GM18868 (cell line): ENCODE results near the gene MDFIC.

Source experiments
- ATAC-seq: cut with Tn5 transposase; IDR thresholded peaks from one replicate; pipeline ENCODE4 v1.9.1; 2021; ENCODE audit warnings: mild to moderate bottlenecking, moderate library complexity; ENCODE audit not compliant: unreplicated experiment

MDFIC gene

DNA sequence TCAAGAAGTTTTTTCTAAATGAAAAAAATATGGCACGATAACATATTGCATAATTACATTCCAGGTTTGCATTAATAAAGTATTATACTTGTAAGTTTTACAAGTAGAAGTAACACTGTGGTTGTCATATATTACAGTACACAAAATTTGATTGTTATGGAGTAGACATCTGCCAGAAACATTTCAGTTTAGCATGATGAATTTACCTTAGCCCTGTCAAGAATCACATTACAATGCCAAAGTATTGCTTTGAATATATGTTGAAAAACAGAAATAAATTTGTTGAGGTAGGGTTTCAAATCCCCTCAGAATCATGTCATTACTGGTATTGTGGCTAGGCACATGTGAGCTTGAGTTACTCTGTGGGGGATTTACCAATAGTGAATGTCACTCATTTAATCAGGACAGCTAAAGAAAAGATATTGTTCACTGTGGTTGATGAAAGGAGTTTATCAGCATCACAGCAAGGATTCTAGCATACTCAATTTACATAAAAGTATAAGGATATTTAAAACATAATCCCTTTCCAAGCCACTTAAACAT is 112.1 kb downstream of the MDFIC start:
- ATAC-seq, result peak; percentile 68

- no peak for ATAC-seq
These were observed 112.6 kb downstream of the MDFIC start for GRCh38 chr7:115034515-115034914.

DNA sequence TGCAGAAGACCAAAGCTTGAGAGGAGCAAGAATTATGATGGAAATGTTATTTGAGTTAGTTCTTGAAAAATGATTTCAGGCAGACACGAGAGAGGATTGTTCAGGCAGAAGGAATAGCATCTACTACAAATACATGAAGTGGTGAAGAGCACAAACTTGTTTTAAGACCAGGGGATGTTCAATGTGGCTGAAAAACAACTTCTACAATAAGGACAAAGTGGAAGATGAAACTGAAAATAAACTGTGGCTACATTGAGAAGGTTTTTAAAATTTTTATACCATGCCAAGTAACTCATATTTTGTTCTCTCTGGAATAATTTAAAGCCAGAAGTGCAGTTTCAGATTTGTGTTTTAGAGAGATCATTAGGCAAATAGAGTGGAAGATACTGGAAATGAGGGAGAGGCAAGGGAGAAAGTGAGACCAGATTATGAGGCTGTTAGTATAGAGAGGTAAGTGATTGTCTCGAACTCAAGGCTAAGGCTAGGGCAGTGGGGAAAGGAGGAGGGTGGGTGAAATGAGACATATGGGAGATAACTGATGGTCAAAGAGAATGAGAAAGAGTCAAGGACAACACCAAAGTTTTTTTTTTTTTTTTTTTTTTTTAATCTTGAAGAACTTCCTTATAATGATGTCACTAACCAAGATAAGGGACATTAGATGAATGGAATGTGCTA is 115.4 kb downstream of the MDFIC start:
- ATAC-seq, result peak; percentile 35

DNA sequence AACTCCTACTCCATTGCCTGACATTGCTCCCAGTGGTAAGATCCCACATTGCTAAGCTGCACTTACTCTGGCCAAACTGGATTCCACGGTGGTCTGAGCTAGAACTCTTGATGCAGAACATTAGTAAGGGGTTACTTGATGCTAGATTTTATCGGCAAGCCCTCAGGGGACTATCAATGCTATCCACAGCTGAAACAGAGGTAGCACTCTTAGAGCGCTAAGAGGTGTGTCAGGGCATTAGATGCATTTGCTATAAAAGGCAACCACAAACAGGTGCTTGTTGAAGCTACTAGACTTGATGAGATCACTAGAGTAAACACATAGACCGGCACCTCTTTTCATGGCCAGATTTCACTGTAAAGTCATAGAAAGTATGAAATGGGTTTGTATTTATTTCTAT is 116.3 kb downstream of the MDFIC start:
- ATAC-seq, result peak; percentile 75

- no peak for ATAC-seq
These were observed 118.2 kb downstream of the MDFIC start for GRCh38 chr7:115040057-115040456.

- ATAC-seq, result no peak
These were observed 118.6 kb downstream of the MDFIC start for GRCh38 chr7:115040495-115040894.

DNA sequence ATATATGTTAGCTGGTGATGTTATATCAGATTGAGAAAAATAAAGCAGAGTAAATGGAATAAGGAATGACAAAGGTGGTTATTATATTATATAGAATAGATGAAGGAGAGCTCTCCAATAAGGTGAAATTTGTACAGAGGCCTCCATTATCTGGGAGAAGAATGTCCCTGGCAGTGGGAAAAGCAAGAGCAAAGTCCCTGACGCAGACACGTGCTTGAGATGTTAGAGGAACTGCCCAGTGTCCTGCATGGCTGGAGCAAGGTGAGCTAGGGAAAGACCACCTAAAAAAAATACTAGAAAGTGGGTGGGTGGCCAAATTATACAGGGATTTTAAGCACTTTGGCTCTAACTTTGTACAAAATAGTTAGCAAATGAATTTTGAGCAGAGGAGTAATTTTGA is 120.7 kb downstream of the MDFIC start:
- ATAC-seq, result no peak

DNA sequence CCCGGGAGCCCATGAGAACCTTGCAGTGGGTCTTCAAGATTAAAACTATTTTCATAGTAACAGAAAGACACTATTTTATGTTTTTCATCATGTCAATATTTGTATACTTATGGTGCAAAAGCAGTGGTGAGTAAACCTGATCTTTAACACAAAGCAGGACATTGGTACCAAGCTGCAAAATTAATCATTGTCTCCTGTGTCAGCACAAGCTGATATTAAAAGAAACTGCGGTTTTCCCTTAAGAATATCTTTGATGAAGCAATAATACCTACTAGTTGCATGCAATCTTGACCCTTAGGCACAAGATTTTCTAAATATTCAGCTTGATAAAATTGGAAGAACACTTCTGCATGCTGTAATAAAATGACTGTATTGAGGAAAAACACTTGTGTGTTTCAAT is 121.7 kb downstream of the MDFIC start:
- ATAC-seq, result no peak

DNA sequence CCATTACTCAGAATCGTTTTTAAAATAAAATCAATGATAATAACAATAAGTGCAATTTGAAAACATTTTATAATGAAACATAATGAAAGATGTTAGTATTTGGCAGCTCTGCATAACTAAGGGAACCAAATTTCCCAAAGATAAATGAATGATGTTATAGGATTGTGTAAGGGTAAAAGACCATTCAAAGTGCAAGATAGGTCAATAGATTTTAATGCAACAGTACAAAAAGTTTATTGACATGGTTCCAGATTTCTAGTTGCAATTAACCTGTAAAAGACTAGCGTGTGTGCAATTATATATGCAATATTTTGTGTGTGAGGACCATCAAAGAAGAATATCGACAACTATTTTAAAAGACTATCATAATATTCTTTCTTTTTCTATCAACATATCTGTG is 122.3 kb downstream of the MDFIC start:
- no peak for ATAC-seq

DNA sequence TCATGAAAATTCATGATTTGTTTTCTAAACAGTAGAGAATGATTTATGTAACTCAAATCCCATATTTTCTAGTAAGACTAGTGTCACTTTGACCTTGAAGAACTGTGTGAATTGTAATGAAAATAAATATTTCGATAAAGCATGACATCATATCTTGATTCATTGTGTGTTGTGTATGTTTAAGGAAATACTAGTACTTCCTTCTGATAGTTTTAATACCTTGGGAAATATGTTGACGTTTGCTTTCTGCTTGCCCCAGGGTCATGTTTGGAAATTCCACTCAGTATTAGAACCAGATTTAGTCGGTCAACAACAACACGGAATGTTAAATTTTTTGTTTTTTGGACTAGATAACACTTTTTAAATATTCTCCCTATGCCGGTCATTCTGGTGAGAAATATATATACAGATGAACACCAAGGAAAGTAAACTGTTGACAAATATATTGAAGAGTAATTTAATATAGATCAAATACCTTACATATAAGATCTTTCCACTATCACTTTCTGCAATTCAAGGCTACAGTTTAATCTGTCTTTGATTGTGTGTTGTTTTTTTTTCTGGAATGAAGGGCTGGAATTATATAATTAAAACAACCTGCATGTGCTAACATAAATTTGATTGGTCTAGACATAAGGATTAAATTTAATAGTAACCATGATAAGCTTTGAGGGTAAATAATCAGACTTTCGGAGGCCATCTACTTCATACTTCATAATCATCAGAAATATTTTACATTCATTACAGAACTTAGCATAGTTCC is 126.2 kb downstream of the MDFIC start:
- no peak for ATAC-seq

- ATAC-seq, result no peak
These were observed 130.8 kb downstream of the MDFIC start for GRCh38 chr7:115052706-115053105.

DNA sequence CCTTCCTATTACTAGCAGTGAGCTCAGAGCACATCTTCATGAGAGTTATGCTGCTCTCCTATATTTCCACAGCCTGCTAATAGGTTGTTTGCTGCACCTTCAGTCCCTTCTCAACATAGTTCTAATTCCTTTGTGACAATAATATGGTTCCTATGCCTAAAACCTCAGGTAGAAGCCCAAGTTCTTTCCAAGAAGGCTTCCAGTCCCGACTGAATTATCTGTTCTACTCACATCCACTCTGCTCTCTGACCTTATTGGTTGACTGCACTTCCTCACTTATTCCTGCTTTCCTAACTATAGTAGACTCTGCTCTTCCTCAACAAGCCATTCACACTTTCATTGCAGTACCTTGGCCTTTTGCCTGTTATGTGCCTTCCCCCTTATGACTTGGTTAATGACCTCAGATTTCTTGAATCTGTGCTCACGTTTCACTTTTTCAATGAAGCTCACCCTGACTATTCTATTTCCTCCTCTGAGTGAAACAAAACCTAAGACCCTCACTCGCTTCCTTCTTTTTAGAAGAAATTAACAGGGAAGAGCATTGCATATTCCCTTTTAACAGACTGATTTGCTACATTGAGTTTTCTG is 132.7 kb downstream of the MDFIC start:
- no peak for ATAC-seq

GRCh38 chr7:115056019-115056418 is 134.1 kb downstream of the MDFIC start:
- ATAC-seq, result no peak

DNA sequence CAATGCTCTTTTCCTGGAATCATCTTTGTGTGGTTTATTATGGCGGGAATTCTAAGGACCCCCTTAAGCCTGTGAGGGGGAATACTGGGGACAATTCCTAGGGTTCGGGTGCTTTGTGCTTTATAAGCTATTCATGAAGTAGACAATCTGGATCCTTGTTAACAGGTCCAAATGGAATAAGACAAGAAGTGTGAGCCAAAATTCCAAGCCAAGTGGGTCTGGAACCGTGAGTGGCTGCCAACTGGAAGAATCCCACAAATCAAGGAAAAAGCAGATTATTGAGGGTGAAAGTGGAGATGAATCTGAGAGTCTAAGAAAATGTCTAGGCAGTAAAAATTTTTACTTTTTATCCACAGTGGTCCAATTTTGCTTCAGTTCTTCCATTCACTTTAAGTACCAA is 136.8 kb downstream of the MDFIC start:
- no peak for ATAC-seq

DNA sequence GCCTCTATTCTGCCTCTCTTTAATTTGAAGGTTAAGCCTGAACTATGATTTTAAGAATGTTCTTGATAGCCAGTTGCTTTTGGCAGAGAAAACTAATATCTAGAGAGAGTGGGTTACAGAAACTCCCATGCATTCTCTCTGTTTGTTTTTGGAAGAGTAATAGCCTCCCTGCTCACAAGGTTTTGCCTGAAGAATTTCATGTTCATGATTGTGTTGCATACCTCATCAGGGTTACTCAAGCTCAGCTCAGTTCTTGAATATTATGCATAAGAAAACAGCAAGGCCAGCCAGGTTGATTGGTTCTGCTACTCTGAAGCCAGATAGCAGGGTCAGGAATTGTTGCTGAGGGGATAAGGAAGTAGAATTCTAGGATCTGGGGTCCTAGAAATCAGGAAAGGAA is 137.4 kb downstream of the MDFIC start:
- ATAC-seq, result no peak

- ATAC-seq, result peak; percentile 70
These were observed 138.4 kb downstream of the MDFIC start for GRCh38 chr7:115060095-115060870.

- peak; percentile 80 for ATAC-seq
These were observed 144.2 kb downstream of the MDFIC start for GRCh38 chr7:115066050-115066449.

DNA sequence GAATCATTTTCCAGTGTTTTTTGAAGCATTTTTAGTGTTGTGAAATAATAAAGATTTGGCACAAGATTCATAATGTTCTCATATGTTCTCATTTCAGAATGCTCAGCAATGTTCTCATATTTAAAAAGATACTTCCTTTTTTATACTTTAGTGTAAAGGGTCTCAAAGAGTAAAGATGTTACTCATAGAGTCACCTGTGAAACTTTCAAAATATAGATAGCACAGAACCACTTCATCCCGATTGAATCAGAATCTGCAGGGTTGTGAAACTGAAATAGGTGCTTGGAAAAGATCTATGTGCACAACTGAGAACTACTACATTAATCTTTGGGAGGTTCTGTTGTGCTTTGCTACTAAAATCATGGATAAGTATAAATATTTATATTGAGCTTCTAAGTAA is 144.7 kb downstream of the MDFIC start:
- peak; percentile 65 for ATAC-seq

- ATAC-seq, result no peak
These were observed 146.3 kb downstream of the MDFIC start for GRCh38 chr7:115068220-115068619.
